Activated CD4-positive, alpha-beta T cell treated with anti-CD3 and anti-CD28 coated beads for 48 hours (primary cell): ENCODE data around the gene IGF1R.

Experiments used
- DNase-seq: peaks from one replicate; pipeline ENCODE4 v3.0.0-alpha.2; 2020

IGF1R gene

GRCh38 chr15:98712845-98713584 lies 64.7 kb downstream of the IGF1R start:
- DNase-seq = no peak

DNA sequence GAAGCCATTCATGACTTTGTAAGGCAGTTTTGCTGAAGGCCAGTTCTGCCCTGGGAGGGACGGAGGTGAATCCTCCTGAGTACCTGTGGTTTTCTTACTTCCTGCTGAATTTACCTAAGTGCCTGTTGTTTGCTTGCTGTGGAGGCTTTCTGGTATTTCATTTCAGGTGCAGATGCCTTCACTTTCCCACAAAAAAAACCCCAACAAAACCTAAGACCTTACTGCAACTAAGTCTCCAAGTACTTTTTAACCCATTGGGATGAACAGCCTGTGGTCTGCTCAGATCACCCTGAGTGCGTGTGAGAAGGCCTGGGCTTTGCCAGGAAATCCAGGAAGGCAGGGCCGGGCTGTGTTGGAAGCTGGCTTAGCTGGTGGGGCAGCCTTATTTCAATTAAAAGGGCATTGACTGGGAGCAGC lies 65.3 kb downstream of the IGF1R start:
- DNase-seq = no peak

- DNase-seq = no peak
These were observed 66.6 kb downstream of the IGF1R start for GRCh38 chr15:98714922-98715321.

DNA sequence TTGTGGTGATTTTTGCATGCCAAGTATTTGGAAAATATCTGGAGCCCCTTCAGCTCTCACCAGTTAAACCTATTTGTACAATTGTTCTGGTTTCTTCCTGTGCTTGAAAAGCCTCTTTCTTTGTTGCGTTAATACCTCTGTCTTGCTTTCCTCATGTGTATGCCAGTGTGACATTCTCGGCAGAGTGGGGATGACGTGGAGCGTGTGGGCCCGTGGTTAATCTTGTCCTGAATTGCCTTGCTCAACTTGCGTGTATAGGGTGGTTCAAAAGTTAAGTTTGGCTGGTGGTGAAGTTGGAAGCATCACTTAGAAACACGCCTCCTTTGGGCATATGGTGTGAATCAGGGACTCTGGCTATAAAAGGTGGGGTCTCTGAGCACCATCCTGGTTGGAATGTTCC lies 67.1 kb downstream of the IGF1R start:
- DNase-seq = no peak

GRCh38 chr15:98715890-98716443 lies 67.6 kb downstream of the IGF1R start:
- no peak for DNase-seq

GRCh38 chr15:98717371-98717770 lies 69.0 kb downstream of the IGF1R start:
- no peak for DNase-seq

DNA sequence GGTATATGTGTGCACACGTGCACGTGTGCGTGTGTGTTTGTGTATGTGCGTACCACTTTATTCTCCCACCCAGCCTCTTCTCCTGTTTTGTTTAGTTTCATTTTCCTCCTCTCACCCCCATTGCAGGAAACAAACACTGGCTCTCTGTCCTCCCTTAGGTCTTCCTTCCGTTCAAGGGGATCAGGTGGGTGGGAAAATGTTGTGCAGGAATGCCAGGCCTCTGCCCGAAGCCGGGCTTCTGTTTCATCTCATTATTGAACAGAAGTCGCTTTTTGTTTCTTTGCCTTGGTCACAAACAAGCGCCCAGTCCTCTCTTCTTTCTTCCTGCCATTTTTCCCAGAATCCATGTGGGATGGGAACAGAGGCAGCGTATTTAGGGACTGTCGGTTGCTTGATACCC lies 69.6 kb downstream of the IGF1R start:
- DNase-seq = no peak

GRCh38 chr15:98718426-98719136 lies 70.2 kb downstream of the IGF1R start:
- DNase-seq = no peak

DNA sequence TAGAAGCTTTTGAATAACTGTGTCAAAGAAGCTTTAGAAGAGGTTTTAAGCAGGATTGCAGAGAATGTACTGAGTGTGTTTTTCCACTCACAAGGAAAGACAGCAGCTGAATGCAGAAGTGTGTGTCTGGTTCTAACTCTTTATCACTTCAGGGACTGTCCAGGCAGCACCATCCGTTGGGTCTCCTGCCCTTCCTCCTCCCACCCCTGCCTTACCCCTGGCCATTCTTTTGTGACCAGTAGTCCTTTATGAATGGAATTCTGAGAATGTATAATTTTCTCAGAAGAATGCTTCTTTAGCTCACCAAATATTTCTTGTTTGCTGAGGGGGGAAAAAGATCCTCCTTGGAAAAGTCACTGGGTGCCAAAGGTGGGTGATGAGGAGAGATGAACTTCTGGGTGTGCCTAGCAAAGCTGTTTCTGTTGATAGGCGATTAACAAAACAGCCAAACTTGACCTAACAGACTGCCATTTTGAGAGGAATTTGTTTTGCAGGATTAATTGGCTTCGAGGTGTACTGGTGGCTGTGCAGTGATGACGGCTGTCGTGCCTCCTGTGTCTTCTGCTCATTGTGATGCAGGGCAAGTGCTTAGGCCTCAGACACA lies 70.9 kb downstream of the IGF1R start:
- no peak for DNase-seq

DNA sequence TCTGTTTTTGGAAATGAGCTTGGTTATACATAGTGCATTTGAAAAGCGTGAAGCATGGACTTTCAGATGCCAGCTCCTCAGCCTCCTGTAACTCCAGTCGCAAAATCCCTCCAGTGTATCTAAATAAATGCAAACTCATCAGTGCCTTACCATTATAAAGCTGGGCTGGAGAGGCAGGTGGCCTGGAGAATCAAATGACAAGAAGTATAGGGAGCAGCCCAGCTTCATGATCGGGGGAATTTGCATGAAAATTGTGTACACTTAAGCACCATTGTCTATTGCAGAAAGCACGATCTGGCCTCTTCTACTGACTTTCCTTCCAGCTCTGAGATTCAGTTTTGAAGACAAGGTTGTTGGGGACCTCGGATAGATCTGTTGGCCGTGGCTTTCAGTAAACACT lies 71.7 kb downstream of the IGF1R start:
- no peak for DNase-seq

DNA sequence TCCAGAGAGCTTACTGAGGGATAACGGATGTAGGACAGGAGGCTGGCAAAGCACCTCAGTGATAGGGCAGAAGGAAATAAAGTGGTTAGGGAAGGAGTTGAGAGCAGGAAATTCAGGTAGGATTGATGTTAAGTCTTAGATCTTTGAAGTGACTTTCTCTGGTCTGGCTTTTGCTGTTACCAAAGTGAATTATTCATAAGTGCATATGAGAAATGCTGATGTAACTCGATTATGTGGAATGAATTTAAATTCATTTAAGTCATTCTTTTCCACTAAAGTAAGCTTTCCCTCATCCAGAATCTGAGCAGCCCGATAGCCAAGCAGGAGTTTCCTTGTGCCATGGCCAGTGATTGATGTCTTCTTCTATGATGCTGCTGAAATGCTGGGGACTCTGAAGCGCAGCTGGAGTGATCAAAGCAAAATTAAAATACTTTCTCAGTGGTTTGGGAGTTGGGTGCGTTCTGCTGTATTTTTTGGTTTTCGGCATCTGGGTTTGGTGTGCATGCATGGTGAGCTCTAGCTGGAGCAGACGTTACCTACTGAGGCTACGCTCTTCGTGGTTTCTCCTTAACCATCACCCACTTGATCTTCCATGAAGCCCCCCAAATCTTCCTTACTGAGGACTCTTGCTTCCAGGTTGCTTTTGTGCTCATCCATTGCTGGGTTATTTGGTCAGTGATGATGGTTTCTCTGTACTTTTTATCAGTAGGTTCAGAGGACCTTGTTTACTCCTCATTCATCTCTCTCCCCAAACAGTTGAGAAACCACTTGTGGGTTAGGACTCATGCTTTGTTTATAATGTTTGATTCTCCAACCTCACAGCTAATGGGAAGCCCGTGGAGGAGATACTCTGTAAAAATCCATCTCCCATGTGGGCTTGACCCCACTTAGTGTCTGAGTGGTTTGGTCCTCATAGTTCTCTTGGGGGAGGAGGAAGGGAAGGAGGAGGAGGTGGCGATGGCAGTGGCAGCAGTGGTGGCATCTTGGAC lies 72.5 kb downstream of the IGF1R start:
- no peak for DNase-seq

GRCh38 chr15:98722209-98722608 lies 73.9 kb downstream of the IGF1R start:
- no peak for DNase-seq

GRCh38 chr15:98722645-98723044 lies 74.3 kb downstream of the IGF1R start:
- no peak for DNase-seq

- DNase-seq = no peak
These were observed 74.9 kb downstream of the IGF1R start for GRCh38 chr15:98723195-98723594.

DNA sequence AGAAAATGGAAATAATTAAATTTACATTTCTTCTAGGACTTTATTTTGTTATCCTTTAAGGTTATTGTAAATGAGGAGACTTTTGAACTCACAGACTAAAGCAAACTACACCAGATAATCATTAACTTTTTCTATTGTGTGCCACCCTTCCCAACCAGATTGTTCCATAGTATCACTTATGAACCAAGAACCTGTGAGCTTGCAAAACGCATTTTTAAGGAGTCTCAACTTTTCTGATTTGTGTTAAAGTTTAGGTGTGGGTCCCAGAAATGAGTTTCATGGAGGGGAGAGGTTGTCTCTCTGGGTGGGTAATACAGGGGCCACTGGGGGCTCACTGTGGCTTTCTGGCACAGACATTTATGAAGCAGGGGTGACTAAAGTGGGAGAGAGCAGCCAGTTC lies 75.7 kb downstream of the IGF1R start:
- no peak for DNase-seq

GRCh38 chr15:98724494-98724893 lies 76.2 kb downstream of the IGF1R start:
- DNase-seq = no peak

DNA sequence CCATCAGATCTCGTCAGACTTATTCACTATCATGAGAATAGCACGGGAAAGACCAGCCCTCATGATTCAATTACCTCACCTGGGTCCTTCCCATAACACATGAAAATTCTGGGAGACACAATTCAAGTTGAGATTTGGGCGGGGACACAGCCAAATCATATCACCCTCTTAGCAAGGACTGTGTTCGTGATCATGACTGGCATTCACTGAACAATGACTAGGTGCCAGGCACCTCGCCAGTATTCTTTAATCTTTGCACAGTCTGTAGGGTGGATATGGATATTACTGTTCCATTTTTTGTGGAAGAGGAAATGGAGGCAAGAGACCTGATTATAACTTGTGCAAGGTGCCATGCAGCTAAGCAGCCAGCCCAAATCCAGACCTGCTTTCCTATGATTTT lies 77.5 kb downstream of the IGF1R start:
- DNase-seq = no peak

GRCh38 chr15:98727115-98728040 lies 79.0 kb downstream of the IGF1R start:
- DNase-seq = no peak

DNA sequence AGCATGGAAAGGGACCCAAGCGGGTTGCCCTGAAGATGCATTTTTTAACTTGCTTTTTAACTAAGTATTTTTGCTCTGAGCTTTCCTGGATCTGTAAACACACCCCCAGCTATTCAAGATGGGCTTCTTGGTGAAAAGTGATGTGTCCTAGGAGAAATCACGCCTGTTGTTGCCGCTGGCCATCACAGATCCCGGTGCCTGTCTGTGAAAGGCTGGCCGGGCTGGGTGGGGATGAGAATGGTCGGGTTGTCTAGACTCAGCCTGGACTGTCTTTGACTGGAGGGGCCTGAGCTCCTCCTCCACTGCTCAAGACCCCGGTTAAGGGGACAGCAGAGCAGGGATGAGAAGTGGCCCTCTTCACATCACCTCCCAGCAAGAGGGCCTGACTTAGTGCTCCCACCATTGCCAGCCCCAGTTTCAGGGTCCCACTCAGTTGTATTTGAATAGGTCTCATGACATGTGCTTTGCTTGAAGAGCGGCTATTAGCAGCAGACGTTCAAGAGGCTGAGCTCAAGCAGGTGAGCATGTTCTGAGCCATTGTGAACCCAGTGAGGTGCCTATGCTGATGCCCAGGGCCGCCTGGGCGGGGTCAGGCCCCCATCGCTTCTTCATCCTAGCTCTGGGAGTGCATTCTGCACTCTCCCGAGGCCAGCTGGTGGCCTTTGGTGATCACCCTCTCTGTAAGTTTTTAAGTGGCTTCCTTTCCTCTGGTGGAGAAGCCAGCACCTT lies 79.9 kb downstream of the IGF1R start:
- no peak for DNase-seq

DNA sequence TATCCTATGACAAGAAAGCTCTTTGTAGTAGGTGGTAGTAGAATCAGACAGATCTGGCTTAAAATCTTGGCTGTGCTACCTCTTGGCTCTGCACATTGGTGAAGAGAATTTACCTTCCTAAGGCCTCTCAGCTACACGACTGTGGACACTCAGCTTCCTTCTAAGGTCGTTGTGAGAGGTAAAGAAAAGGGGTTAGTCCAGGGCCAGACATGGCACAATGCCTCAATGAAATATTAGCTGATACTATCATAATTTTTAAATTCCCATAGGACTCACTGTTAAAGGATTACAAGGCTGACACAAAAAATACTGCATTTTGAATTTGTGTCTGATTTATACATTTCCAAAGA lies 80.4 kb downstream of the IGF1R start:
- DNase-seq = no peak
